Panc1 (cell line): ENCODE data around the gene MBD3L4.

Experiments used
- POLR2AphosphoS5 ChIP-seq: IDR thresholded peaks from 2 replicates; pipeline ENCODE4 v1.6.1; 2012; ENCODE audit warnings: mild to moderate bottlenecking, low read depth, low read length, moderate library complexity
- TCF7L2 ChIP-seq: IDR thresholded peaks from 2 replicates; pipeline ENCODE4 v1.6.1; 2011; ENCODE audit warnings: mild to moderate bottlenecking, low read depth, low read length, inconsistent platforms
- TF ChIP-seq, protein P1 (sequence below): fragments of 450-650 bp; IDR thresholded peaks from 2 replicates; pipeline ENCODE4 v1.5.1; 2017; ENCODE audit warnings: mild to moderate bottlenecking
- TF ChIP-seq, protein P2 (sequence below), 2 experiments: IDR thresholded peaks; 2 replicates each; pipeline ENCODE4 v1.6.1; 2011 to 2012; ENCODE audit warnings: low read depth in 2 of 2, control low read depth in 1 of 2, low read length in 1 of 2, mild to moderate bottlenecking in 1 of 2, moderate library complexity in 1 of 2; ENCODE audit not compliant: insufficient read depth in 1 of 2

DNA sequence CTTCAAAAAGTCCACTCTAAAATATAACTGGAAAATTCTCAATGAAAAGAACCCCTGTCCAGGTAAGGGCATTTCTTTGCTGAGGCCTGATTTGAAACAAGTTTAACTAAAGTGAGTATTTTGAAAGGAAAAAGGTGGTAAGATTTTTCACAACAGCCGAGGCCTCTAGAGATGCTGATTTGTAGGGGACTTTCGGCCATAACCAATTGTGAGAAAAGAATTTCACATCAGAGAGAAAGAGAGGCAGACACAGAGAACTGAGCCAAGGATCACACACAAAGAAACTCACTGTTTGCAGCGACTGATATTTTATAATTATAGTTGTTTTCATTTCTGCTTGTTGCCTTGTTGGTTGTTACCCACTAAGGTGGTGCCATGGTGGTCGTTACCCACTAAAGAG is 43.2 kb downstream of the MBD3L4 start:
- TF ChIP-seq, protein P1, sequence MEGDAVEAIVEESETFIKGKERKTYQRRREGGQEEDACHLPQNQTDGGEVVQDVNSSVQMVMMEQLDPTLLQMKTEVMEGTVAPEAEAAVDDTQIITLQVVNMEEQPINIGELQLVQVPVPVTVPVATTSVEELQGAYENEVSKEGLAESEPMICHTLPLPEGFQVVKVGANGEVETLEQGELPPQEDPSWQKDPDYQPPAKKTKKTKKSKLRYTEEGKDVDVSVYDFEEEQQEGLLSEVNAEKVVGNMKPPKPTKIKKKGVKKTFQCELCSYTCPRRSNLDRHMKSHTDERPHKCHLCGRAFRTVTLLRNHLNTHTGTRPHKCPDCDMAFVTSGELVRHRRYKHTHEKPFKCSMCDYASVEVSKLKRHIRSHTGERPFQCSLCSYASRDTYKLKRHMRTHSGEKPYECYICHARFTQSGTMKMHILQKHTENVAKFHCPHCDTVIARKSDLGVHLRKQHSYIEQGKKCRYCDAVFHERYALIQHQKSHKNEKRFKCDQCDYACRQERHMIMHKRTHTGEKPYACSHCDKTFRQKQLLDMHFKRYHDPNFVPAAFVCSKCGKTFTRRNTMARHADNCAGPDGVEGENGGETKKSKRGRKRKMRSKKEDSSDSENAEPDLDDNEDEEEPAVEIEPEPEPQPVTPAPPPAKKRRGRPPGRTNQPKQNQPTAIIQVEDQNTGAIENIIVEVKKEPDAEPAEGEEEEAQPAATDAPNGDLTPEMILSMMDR, result no peak
- TF ChIP-seq POLR2AphosphoS5 (no peak), TCF7L2 (no peak)
- TF ChIP-seq, protein P2, sequence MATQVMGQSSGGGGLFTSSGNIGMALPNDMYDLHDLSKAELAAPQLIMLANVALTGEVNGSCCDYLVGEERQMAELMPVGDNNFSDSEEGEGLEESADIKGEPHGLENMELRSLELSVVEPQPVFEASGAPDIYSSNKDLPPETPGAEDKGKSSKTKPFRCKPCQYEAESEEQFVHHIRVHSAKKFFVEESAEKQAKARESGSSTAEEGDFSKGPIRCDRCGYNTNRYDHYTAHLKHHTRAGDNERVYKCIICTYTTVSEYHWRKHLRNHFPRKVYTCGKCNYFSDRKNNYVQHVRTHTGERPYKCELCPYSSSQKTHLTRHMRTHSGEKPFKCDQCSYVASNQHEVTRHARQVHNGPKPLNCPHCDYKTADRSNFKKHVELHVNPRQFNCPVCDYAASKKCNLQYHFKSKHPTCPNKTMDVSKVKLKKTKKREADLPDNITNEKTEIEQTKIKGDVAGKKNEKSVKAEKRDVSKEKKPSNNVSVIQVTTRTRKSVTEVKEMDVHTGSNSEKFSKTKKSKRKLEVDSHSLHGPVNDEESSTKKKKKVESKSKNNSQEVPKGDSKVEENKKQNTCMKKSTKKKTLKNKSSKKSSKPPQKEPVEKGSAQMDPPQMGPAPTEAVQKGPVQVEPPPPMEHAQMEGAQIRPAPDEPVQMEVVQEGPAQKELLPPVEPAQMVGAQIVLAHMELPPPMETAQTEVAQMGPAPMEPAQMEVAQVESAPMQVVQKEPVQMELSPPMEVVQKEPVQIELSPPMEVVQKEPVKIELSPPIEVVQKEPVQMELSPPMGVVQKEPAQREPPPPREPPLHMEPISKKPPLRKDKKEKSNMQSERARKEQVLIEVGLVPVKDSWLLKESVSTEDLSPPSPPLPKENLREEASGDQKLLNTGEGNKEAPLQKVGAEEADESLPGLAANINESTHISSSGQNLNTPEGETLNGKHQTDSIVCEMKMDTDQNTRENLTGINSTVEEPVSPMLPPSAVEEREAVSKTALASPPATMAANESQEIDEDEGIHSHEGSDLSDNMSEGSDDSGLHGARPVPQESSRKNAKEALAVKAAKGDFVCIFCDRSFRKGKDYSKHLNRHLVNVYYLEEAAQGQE (IDR thresholded peaks at IDR 0.05; ENCODE audit: insufficient read depth in 1 of 2, low read depth in 2 of 2, low read length in 1 of 2), result no peak
